ENCODE measurements around the gene ST6GALNAC4.

- TF ChIP-seq POLR2AphosphoS5 (IDR thresholded peaks at IDR 0.05) = no peak
- TF ChIP-seq, protein P1, sequence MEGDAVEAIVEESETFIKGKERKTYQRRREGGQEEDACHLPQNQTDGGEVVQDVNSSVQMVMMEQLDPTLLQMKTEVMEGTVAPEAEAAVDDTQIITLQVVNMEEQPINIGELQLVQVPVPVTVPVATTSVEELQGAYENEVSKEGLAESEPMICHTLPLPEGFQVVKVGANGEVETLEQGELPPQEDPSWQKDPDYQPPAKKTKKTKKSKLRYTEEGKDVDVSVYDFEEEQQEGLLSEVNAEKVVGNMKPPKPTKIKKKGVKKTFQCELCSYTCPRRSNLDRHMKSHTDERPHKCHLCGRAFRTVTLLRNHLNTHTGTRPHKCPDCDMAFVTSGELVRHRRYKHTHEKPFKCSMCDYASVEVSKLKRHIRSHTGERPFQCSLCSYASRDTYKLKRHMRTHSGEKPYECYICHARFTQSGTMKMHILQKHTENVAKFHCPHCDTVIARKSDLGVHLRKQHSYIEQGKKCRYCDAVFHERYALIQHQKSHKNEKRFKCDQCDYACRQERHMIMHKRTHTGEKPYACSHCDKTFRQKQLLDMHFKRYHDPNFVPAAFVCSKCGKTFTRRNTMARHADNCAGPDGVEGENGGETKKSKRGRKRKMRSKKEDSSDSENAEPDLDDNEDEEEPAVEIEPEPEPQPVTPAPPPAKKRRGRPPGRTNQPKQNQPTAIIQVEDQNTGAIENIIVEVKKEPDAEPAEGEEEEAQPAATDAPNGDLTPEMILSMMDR (IDR thresholded peaks at IDR 0.05) = no peak
Observed at GRCh38 chr9:127866535-127866934, 50.3 kb downstream of the ST6GALNAC4 start.

All from stomach (tissue), 4 donors.